HG02759 (cell line): ENCODE data around the gene C18orf63.

Source experiments
- ATAC-seq: cut with Tn5 transposase; IDR thresholded peaks from one replicate; pipeline ENCODE4 v1.9.1; 2021; ENCODE audit warnings: mild to moderate bottlenecking, moderate library complexity; ENCODE audit not compliant: unreplicated experiment

C18orf63 gene

GRCh38 chr18:74375999-74376398, 60.4 kb downstream of the C18orf63 start:
- no peak for ATAC-seq

GRCh38 chr18:74376523-74376922, 60.9 kb downstream of the C18orf63 start:
- ATAC-seq: no peak

- no peak for ATAC-seq
Measured at GRCh38 chr18:74377776-74378175, 62.1 kb downstream of the C18orf63 start.

GRCh38 chr18:74378179-74378682, 62.6 kb downstream of the C18orf63 start:
- no peak for ATAC-seq

GRCh38 chr18:74380916-74381315, 65.3 kb downstream of the C18orf63 start:
- ATAC-seq: no peak

DNA sequence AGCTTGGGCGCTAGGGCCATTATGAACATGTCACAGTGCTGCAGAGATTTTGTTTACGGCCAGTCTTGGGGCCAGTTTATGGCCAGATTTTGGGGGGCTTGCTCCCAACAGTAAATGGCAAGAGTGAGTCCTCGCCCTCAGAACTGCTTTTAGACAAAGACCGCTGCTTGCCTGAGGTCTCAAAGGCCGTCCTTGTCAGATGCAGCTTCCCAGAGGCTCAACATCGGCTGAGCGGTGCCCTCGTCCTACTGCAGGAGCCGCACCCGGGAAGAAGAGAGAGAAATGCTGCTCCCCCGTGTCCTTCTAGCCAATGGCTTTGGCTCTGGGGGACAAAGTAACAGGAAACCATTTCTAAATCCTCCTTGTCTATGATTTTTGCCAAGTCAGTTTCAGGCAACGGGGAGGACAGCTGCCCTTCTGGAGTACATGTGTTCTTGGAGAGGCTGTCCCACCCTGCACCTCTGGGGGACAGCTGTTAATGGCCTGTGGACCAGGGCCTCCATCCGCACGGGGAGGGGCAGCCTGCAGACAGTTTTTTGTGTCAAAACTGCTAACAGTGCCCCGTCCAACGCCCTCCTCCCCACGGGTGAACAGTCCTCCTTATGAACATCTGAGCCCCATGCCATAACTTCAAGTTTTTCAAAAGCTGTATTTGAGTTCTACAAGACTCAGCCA, 66.1 kb downstream of the C18orf63 start:
- ATAC-seq: no peak

DNA sequence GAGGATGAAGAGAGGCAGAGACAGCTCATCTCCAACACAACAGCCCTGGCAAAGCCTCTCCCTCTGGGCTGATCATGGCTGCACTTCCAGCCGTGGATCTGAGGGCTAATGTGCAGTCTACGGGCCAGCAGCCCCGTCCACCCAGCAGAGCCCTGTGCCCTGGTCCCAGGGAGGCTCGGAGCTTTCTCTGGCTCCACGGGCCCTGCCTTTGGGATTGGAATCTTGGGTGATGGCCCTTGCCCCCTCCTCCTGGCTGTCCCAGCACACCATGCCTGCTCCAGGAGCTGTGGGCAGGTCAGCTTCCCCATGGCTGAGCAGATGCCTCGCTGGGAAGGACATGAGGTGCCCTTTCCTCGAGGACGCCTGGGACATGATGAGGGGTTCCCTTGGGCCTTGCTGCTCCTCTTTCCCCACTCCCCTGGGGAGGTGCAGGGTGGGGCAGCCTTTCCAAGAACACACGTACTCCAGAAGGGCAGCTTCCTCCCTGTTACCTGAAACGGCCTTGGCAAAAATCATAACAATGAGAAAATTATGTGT, 66.9 kb downstream of the C18orf63 start:
- no peak for ATAC-seq

DNA sequence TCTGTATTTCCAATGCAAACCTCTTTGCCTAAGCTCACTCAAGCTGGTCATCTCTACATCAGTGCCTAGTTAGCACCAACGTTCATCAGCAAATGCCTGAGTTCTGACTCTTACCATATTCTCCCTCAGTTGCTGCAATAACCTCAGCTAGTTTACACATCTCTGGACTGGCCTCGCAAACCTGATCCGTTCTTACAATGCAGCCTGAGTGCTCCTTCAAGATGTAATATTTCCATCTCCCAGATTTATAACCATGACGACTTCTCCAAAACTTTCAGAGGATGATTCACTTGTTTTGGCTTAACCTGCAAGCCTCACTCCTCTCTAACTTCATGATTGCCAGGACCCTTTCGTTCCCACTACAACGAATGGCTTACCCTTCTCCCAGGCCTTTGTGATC, 71.7 kb downstream of the C18orf63 start:
- ATAC-seq: no peak

DNA sequence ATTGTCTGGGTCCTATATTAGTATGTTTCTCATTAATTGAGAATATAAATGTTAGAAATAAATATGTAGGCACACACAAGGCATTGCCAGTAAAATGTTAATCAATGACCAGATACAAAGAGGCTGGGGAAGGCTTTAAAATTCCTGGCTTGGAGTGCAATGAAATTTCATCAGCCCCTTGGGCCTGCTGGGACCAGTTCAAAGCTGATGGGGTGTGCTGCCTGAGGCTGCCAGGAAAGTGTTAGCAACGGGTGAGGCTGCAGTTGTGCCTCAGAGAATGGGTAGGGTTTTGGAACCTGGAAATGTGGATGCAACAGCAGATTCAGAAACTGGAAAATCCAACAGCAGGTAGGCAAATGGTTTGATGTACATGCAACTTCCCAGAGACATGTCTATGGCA, 72.6 kb downstream of the C18orf63 start:
- ATAC-seq: no peak

GRCh38 chr18:74389171-74389927, 73.7 kb downstream of the C18orf63 start:
- no peak for ATAC-seq

- no peak for ATAC-seq
Measured at GRCh38 chr18:74389991-74390390, 74.4 kb downstream of the C18orf63 start.

- no peak for ATAC-seq
Measured at GRCh38 chr18:74390900-74391299, 75.3 kb downstream of the C18orf63 start.

- no peak for ATAC-seq
Measured at GRCh38 chr18:74392323-74392722, 76.7 kb downstream of the C18orf63 start.

DNA sequence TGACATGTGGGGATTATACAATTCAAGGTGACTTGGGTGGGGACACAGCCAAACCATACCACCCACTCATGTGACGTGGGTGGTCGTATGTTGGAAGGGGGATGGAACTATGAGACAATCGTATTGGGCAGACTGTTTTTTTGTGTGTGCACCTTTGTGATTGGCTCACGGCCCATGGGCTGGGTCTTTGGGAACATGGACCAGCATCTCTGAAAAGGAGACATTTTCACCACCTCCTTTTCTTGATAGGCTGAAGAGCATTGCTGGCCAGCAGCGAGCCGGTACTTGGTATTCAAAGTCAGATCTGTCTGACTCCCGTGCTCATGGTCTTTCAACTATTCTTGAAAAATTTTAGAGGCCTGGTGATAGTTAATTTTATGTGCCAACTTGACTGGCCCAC, 79.4 kb downstream of the C18orf63 start:
- ATAC-seq: no peak

- ATAC-seq: no peak
Measured at GRCh38 chr18:74395648-74396154, 80.1 kb downstream of the C18orf63 start.

DNA sequence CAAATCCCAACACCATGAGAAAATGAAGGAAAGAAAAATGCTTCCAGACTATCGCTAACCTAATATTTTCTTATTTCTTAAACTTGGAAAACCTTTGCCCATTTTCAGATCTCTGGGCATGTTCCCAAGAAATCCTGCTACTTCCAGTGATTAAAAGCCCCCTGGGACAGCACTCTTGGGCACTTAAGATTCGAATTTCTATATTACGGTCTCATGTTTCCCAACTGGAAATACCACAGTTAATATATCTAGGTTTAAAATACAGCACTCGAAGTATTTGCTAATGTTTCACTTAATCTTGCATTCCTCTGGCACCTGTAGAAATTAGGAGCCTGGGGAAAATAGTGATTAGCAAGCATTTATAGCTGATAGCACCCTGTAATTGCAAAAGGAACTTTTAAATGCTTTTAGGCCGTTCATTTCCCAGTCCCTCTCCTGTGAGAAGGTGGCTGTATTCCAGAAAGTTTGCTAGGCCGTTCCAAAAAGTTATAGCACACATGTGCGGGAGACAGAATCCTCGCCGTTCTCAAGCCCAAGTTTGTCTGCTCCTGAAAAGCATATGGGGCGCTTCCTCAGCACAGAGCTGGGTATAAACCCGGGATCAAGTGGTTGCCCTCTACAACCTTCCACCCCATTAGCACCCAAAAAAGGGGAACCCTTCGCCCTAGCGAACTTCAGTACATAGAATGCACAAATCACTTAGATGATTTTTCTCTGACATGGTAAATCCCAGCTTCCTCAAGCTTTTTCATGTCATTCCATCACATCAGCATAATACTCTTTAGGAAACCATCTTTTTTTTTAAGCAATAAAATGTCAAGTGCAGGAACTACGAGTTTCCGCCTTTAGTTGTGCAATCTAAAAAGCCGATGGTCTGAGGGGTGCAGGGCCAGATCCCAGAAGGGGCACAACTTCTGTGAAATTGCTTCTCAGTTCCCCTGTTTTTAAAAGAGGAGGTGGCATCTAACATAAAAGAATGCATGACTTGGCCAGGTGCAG, 80.8 kb downstream of the C18orf63 start:
- no peak for ATAC-seq

- no peak for ATAC-seq
Measured at GRCh38 chr18:74397572-74397971, 81.9 kb downstream of the C18orf63 start.

DNA sequence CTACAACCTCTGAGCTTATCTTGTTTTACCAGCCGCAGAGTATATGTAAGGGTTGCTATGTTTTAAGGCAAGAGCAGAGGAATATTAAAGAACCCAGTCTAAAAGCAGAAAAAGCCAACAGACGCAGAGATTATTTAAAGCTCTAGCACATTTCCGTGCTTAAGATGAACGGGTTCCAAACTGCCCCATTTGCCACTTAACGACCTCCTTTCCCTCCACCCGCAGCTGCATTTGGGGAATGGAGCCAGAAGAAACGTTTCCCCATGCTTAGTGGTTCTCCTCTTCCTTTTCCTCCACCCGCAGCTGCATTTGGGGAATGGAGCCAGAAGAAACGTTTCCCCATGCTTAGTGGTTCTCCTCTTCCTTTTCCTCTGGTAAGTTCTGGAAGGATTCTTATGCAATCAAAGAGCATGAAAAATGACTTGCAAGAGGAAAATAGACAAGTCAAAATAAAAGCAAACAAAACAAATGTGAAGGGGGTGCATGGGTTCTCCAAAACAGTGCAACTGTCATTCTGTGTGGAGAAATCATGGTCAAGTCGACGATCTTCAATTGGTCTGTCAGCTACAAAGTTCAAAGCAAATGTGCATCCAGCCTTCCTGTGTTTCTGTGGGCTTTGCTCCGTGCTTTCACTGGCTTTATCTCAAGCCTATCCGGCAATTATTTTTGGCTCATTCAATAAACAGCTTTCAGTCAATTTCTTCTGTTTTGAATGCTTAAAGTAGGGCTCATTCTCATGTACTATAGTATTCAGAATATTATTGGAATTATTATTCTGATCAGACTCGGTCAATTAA, 83.7 kb downstream of the C18orf63 start:
- no peak for ATAC-seq

- no peak for ATAC-seq
Measured at GRCh38 chr18:74400813-74401212, 85.2 kb downstream of the C18orf63 start.
